ENCODE results near the gene SAMD11.

The SAMD11 gene

GRCh38 chr1:916173-917075 is 7.3 kb upstream of the SAMD11 start:
- peak; percentile 48 for DNase-seq (ENCODE audit: low read depth, low spot score)

GRCh38 chr1:917076-917459 is 6.7 kb upstream of the SAMD11 start:
- DNase-seq (ENCODE audit: low read depth, low spot score): no peak

DNA sequence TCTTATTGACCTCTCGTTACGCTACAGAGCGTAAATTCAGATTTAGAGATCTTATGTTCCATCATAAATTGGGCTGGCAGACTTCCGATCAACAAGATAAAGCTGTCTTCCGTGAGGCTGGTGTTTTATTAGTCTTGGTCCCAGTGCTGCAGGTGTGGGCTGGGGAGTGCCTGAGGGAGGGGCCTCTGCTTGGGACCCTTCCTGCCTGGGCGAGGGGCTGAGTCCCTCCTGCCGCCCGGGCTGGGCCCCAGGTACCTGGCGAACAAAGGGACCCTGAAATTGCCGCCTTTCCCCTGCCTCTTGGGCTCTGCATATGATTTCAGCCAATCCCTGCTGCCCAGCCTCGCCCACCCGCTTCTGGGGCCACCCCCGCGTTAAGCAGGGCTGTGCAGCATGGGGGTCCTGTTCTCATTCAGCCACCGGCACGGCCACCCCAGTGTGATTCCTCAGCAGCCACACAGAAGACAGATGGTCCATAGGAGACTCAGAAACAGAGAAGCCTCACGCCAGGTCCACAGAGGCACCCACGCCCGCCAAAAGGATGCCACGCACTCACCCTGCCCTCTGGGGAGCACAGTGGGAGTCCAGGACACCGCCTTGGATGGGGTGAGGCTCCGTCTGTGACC is 6.1 kb upstream of the SAMD11 start:
- DNase-seq (ENCODE audit: low read depth, low spot score): no peak

GRCh38 chr1:918353-918752 is 5.4 kb upstream of the SAMD11 start:
- DNase-seq (ENCODE audit: low read depth, low spot score): no peak

DNA sequence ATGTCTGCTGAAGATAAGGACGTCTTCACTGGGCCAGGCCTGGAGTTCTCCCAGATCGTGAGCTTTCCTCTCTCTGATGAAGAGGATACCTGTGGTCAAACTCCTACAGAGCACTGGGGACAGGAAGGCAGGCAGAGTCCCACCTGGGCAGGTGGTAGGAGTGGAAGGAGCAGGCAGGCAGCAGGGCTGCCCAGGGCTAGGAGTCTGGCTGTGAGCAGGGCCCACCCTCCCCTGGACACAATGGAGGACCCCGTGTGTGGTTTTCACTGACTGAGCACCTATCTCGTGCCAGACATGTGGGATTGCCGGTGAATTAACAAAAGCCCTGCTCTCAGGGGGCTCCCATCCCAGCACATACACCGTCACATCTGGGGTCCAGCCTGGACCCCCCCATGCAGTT is 4.9 kb upstream of the SAMD11 start:
- no peak for DNase-seq (ENCODE audit: low read depth, low spot score)

DNA sequence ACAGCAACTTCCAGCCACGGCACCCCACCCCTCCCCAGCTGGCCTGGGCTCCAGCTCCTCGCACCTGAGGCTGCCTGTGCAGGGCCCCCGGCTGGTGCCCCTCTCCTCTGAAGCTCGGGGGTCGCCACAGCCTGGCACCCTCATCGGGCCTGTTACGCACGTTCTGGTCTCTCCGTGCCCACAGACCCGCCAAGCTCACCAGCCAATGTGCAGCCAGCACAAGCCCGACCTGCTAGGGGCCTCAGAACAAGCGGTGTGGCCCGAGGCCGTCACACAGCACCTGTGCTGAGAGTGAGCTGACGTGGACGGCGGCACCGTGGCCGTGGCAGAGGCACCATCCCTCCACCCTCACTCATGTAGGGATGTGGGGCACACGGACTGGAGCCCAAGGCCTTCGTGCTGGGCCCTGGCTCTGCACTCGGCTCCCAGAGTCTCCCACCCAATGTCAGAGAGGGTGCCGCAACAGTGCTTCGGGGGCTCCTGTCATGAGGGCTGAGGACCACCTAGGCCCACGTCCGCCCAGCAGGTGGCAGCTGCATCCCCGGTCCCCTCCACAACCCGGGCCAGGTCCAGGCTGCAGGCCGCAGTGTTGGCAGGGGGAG is 4.4 kb upstream of the SAMD11 start:
- no peak for DNase-seq (ENCODE audit: low read depth, low spot score)

DNA sequence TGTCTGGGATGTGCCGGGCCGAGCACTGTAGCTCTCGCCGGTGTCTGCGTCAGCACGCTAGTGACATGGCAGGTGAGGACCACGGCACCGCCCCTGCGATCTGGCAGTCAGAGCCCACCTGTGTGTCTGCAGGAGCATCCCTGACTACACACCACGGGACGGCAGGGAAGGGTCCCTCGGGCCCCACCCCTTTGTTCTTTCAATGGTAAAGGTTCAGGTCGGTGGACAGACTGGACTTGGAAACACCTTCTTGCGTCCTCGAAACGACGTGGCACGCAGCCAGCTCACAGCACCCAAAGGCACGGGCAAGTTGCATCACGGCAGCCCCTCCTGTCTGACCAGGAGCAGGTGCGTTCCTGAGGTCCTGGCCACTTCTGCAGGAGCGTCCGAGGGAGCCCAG is 3.7 kb upstream of the SAMD11 start:
- no peak for DNase-seq (ENCODE audit: low read depth, low spot score)

DNA sequence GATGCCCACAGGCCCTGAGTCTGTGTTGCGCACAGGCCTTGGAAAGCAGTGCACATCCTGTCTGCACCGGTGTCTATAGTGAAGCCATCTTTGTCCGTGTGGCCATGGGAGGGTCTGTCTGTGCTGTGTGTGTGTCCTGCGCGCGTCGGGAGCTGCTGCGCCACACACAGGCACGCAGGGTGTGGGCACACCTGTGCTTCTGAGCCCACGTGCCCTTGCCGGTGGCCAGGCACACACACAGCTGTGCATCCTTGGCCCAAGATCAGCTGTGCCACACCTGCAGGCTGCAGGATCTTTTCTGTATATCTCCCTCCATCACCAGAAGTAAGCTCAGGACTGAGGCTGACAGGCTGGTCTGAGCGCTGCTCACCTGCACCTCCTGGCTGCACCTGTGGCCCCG is 3.2 kb upstream of the SAMD11 start:
- no peak for DNase-seq (ENCODE audit: low read depth, low spot score)

DNA sequence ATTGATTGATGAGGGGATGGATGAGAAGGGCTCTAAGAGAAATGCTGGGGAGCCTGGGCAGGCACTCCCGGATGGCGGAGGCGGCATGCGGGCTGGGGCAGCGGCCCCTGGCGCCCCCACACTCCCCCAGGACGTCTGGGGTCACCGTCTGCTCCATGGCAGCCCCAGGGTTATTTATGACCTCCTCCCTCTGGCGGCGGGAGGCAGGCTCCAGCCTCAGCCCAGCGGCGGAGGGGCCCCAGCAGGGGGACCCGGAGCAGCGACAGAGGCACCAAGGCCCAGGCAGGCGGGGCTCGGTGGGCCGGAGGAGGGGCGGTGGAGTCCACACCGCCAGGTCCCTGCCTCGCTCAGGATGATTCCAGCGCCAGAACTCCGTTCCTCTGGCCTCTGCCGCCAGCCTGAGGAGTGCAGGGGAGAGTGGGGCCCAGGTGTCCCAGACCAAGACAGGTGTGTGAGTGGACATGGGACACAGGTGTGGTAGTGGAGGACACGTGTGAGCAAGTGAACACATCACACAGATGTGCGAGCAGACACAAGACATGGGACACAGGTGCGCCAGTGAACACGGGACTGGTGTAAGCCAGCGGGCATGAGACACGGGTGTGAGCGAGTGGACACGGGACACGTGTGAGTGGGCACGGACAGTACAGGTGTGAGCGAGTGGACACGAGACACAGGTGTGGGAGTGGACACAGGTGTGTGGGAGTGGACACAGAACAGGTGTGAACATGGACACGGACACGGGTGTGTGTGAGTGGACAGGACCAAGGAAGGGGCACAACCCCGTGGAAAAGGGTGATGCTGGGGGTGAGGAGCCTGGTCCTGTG is 2.5 kb upstream of the SAMD11 start:
- peak; percentile 90 for DNase-seq (ENCODE audit: low read depth, low spot score)

- DNase-seq (ENCODE audit: low read depth, low spot score): no peak
These were observed 400 bp downstream of the SAMD11 start for GRCh38 chr1:923991-924655.

GRCh38 chr1:924656-925560 is 1.2 kb downstream of the SAMD11 start:
- peak; percentile 74 for DNase-seq (ENCODE audit: low read depth, low spot score)

DNA sequence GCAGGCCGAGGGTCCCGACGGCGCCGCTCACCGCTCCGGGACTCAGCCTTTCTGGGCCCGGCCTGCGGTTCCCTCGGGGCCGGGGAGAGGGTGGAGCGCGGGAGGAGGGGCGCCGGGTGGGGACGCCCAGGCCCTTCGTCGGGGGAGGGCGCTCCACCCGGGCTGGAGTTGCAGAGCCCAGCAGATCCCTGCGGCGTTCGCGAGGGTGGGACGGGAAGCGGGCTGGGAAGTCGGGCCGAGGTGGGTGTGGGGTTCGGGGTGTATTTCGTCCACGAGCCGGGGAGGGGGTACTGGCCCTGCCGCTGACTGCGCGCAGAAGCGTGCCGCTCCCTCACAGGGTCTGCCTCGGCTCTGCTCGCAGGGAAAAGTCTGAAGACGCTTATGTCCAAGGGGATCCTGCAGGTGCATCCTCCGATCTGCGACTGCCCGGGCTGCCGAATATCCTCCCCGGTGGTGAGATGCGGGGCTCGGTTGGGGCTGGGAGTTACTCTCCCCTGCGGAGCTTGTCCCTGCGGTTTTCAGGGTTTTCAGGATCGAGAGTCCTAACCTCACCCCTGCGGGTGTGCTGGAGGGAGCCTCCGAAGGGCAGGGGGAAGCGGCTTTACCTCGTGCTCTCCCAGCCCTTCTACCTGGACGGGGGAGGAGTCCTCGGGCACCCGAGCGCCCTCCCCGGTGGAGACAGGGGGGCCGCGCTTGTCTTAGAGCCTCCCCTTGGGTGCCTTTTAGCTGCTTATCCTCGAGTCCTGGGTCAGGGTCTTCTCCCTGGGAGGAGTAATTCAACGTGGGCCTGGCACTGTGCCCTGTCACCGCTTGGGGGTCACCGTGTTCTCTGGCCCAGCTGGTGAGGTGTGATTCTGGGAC is 2.1 kb downstream of the SAMD11 start:
- DNase-seq (ENCODE audit: low read depth, low spot score): peak; percentile 68

DNA sequence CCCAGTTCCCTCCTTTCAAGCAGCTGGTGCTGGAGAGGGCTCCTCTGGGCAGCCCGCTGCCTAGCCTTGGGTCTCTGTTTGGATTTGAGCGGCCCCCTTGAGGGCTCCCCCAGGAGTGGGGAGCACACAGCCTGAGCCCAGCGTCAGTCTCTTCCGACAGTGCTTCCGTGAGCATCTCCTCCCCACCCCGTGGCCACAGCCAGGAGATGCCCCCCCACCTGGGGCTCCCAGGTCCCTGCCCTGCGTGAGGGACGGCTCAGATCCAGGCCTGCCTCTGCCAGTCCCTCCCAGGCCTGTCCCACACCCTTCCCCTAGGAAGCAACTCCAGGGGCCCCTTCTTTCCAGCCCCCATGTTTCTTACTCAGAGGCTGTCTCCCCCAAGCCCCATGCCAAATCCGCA is 3.5 kb downstream of the SAMD11 start:
- DNase-seq (ENCODE audit: low read depth, low spot score): no peak

DNA sequence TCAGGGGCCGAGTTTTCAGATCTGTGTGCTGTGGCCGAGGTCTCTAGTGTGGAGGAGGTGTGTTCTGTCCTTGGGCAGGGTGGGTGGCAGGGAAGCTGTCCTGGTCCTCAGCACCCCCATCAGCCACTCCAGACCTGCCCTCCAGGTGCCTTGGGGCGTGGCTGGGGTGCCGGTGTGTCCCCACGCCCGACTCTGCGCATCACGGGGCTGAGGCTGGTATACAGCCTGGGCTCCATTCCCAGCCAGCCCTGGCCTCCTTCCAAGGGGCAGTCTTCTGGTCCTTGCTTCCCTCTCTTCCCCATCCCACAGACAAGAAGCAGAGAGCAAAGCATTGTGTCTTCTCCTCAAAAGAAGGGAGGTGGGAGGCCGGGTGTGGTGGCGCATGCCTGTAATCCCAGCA is 4.0 kb downstream of the SAMD11 start:
- DNase-seq (ENCODE audit: low read depth, low spot score): no peak

GRCh38 chr1:928825-929661 is 5.3 kb downstream of the SAMD11 start:
- DNase-seq (ENCODE audit: low read depth, low spot score): no peak

- no peak for DNase-seq (ENCODE audit: low read depth, low spot score)
These were observed 6.2 kb downstream of the SAMD11 start for GRCh38 chr1:929712-930632.

- DNase-seq (ENCODE audit: low read depth, low spot score): no peak
These were observed 7.0 kb downstream of the SAMD11 start for GRCh38 chr1:930633-931138.

All from astrocyte of the hippocampus (primary cell).